Measurements from ENCODE around the gene LMOD1.

The LMOD1 gene

GRCh38 chr1:201892211-201892610 lies 54.1 kb downstream of the LMOD1 start:
- DNase-seq (ENCODE audit: low read depth in 3 of 3), result no peak

GRCh38 chr1:201891451-201892045 lies 54.8 kb downstream of the LMOD1 start:
- no peak for DNase-seq (ENCODE audit: low read depth in 3 of 3)

- no peak for DNase-seq (ENCODE audit: low read depth in 3 of 3)
Observed at GRCh38 chr1:201890806-201891450, 55.4 kb downstream of the LMOD1 start.

- no peak for DNase-seq (ENCODE audit: low read depth in 3 of 3)
Observed at GRCh38 chr1:201890223-201890622, 56.1 kb downstream of the LMOD1 start.

- no peak for DNase-seq (ENCODE audit: low read depth in 3 of 3)
Observed at GRCh38 chr1:201889090-201889968, 57.0 kb downstream of the LMOD1 start.

GRCh38 chr1:201888282-201889089 lies 57.9 kb downstream of the LMOD1 start, which contains the start of gene SHISA4:
SHISA4 (plus strand) TSS chr1:201888898; CDS start chr1:201888995, 97 bp downstream.
- DNase-seq (ENCODE audit: low read depth in 3 of 3), result no peak

GRCh38 chr1:201887116-201887866 lies 59.1 kb downstream of the LMOD1 start:
- no peak for DNase-seq (ENCODE audit: low read depth in 3 of 3)

- no peak for DNase-seq (ENCODE audit: low read depth in 3 of 3)
Observed at GRCh38 chr1:201886103-201886885, 60.1 kb downstream of the LMOD1 start.

- no peak for DNase-seq (ENCODE audit: low read depth in 3 of 3)
Observed at GRCh38 chr1:201885531-201886075, 60.7 kb downstream of the LMOD1 start.

- no peak for DNase-seq (ENCODE audit: low read depth in 3 of 3)
Observed at GRCh38 chr1:201884425-201884824, 61.9 kb downstream of the LMOD1 start.

- no peak for DNase-seq (ENCODE audit: low read depth in 3 of 3)
Observed at GRCh38 chr1:201883786-201884185, 62.6 kb downstream of the LMOD1 start.

GRCh38 chr1:201883266-201883665 lies 63.1 kb downstream of the LMOD1 start:
- no peak for DNase-seq (ENCODE audit: low read depth in 3 of 3)

- DNase-seq (ENCODE audit: low read depth in 3 of 3), result no peak
Observed at GRCh38 chr1:201882665-201883132, 63.6 kb downstream of the LMOD1 start.

- no peak for DNase-seq (ENCODE audit: low read depth in 3 of 3)
Observed at GRCh38 chr1:201881617-201882016, 64.7 kb downstream of the LMOD1 start.

- DNase-seq (ENCODE audit: low read depth in 3 of 3), result no peak
Observed at GRCh38 chr1:201880928-201881571, 65.3 kb downstream of the LMOD1 start.

- no peak for DNase-seq (ENCODE audit: low read depth in 3 of 3)
Observed at GRCh38 chr1:201877877-201878401, 68.4 kb downstream of the LMOD1 start.

- DNase-seq (ENCODE audit: low read depth in 3 of 3), result no peak
Observed at GRCh38 chr1:201876148-201876818, 70.1 kb downstream of the LMOD1 start.

GRCh38 chr1:201874672-201875071 lies 71.7 kb downstream of the LMOD1 start:
- no peak for DNase-seq (ENCODE audit: low read depth in 3 of 3)

All from stimulated activated CD4-positive, alpha-beta T cell treated with anti-CD3 and anti-CD28 coated beads, TNF-alpha, amount 100 ng/mL, for 24 hours (primary cell).